ENCODE results near the gene ARHGEF25.

GRCh38 chr12:57619434-57620244 lies 8.4 kb downstream of the ARHGEF25 start:
- TF ChIP-seq CTCF (IDR thresholded peaks at IDR 0.05) (no peak), ZFX (IDR thresholded peaks at IDR 0.05; ENCODE audit: borderline replicate concordance) (no peak)
